ENCODE data around the gene MGAT5.
"Not testable (repeated sequence)": the region's sequence is repeated elsewhere in the genome, so short reads cannot be mapped to it uniquely, and the experiment has no call there.

The MGAT5 gene

DNA sequence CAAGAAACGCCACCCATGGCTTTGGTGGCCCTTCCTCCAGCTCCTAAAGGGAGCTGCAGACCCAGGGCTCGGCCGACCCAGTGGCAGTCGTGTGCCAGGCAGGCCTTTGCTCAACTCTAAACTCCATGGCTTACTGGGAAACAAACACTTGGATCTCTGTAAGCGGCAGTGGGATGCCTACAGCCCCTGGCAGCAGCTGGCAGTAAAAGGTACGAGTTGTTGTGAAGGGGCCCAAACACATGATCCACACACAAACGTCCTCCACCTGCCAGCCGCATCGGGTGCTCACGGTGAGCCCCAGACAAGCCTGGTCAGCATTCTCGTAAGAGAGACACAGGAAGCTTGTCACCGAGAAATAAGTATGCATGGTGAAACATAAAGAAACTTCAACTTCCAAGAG, 214.9 kb downstream of the MGAT5 start:
- H3K79me2 ChIP-seq (ENCODE audit: insufficient read depth, low read length): no peaks in the 10 kb centered on the region
- no peaks in the 10 kb centered on the region for H3K9me2 ChIP-seq (ENCODE audit: low read depth, low read length)
- H2AFZ ChIP-seq (ENCODE audit: low read length): no peak overlapping the region
- no peaks in the 10 kb centered on the region for H3K9me3 ChIP-seq (ENCODE audit: low read length)
- H3K36me3 ChIP-seq (ENCODE audit: insufficient read depth, low read length): no peaks in the 10 kb centered on the region
- no peaks in the 10 kb centered on the region for H4K20me1 ChIP-seq (ENCODE audit: insufficient read depth, low read length)
- H3K9ac ChIP-seq (ENCODE audit: low read length): no peak overlapping the region
- no peak overlapping the region for H3K27ac ChIP-seq (ENCODE audit: low read depth, low read length, poor library complexity, severe bottlenecking)
- no peak overlapping the region for H3K4me2 ChIP-seq (ENCODE audit: low read length)
- TF ChIP-seq CTCF (IDR thresholded peaks at IDR 0.05; ENCODE audit: low read length): no peak
- no peak for TF ChIP-seq EZH2 (IDR thresholded peaks at IDR 0.05; ENCODE audit: borderline replicate concordance, low read length)
- no peaks in the 10 kb centered on the region for H3K27me3 ChIP-seq (ENCODE audit: insufficient read depth, low read length)
- H3K4me3 ChIP-seq (ENCODE audit: low read depth, low read length, poor library complexity, severe bottlenecking): no peak overlapping the region
- no peaks in the 10 kb centered on the region for H3F3A ChIP-seq (ENCODE audit: insufficient read depth, low read length)
- no peaks in the 10 kb centered on the region for H3K4me1 ChIP-seq (ENCODE audit: insufficient read depth, low read length, severe bottlenecking)

GRCh38 chr2:134469516-134470115, 215.7 kb downstream of the MGAT5 start:
- Histone ChIP-seq H3K9me3 (ENCODE audit: low read length) (no peaks in the 10 kb centered on the region), H2AFZ (ENCODE audit: low read length) (no peak overlapping the region), H4K20me1 (ENCODE audit: insufficient read depth, low read length) (no peaks in the 10 kb centered on the region), H3F3A (ENCODE audit: insufficient read depth, low read length) (no peaks in the 10 kb centered on the region), H3K4me2 (ENCODE audit: low read length) (no peak overlapping the region), H3K27ac (ENCODE audit: low read depth, low read length, poor library complexity, severe bottlenecking) (no peak overlapping the region), H3K27me3 (ENCODE audit: insufficient read depth, low read length) (no peaks in the 10 kb centered on the region), H3K4me1 (ENCODE audit: insufficient read depth, low read length, severe bottlenecking) (no peaks in the 10 kb centered on the region), H3K9me2 (ENCODE audit: low read depth, low read length) (no peaks in the 10 kb centered on the region), H3K79me2 (ENCODE audit: insufficient read depth, low read length) (no peaks in the 10 kb centered on the region), H3K9ac (ENCODE audit: low read length) (no peak overlapping the region), H3K4me3 (ENCODE audit: low read depth, low read length, poor library complexity, severe bottlenecking) (no peak overlapping the region), H3K36me3 (ENCODE audit: insufficient read depth, low read length) (no peaks in the 10 kb centered on the region)
- no peak for TF ChIP-seq CTCF (IDR thresholded peaks at IDR 0.05; ENCODE audit: low read length)
- no peak for TF ChIP-seq EZH2 (IDR thresholded peaks at IDR 0.05; ENCODE audit: borderline replicate concordance, low read length)

DNA sequence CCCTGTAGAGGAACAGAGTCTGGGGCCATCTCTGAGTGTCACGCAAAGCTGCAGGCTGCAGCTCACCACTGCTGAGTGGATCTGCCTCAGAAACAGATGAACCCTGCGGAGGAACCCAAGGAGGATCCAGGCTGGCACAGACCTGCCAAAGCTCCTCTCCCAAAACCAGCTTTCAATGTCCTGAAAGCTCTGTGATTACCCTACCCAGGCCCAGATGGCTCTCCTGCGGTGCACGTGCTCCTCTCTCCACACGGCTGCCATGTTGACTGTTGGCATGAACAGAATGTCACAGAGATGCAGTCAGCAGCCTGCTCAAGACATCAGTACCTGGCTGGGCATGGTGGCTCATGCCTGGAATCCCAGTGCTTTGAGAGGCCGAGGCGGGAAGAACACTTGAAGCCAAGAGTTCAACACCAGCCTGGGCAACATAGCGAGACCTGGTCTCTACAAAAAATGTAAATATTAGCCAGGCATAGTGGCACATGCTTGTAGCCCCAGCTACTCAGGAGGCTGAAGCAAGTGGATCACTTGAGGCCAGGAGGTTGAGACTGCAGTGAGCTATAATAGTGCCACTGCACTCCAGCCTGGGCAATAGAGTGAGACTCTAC, 216.8 kb downstream of the MGAT5 start:
- H3K27ac ChIP-seq (ENCODE audit: low read depth, low read length, poor library complexity, severe bottlenecking): no peak overlapping the region
- no peaks in the 10 kb centered on the region for H3K4me1 ChIP-seq (ENCODE audit: insufficient read depth, low read length, severe bottlenecking)
- no peaks in the 10 kb centered on the region for H3K79me2 ChIP-seq (ENCODE audit: insufficient read depth, low read length)
- H4K20me1 ChIP-seq (ENCODE audit: insufficient read depth, low read length): no peaks in the 10 kb centered on the region
- H3K4me3 ChIP-seq (ENCODE audit: low read depth, low read length, poor library complexity, severe bottlenecking): no peak overlapping the region
- no peaks in the 10 kb centered on the region for H3K27me3 ChIP-seq (ENCODE audit: insufficient read depth, low read length)
- no peaks in the 10 kb centered on the region for H3K36me3 ChIP-seq (ENCODE audit: insufficient read depth, low read length)
- TF ChIP-seq EZH2 (IDR thresholded peaks at IDR 0.05; ENCODE audit: borderline replicate concordance, low read length): no peak
- TF ChIP-seq CTCF (IDR thresholded peaks at IDR 0.05; ENCODE audit: low read length): no peak
- no peak overlapping the region for H3K9ac ChIP-seq (ENCODE audit: low read length)
- no peaks in the 10 kb centered on the region for H3F3A ChIP-seq (ENCODE audit: insufficient read depth, low read length)
- no peak overlapping the region for H3K4me2 ChIP-seq (ENCODE audit: low read length)
- no peaks in the 10 kb centered on the region for H3K9me2 ChIP-seq (ENCODE audit: low read depth, low read length)
- H3K9me3 ChIP-seq (ENCODE audit: low read length): no peaks in the 10 kb centered on the region
- H2AFZ ChIP-seq (ENCODE audit: low read length): no peak overlapping the region

DNA sequence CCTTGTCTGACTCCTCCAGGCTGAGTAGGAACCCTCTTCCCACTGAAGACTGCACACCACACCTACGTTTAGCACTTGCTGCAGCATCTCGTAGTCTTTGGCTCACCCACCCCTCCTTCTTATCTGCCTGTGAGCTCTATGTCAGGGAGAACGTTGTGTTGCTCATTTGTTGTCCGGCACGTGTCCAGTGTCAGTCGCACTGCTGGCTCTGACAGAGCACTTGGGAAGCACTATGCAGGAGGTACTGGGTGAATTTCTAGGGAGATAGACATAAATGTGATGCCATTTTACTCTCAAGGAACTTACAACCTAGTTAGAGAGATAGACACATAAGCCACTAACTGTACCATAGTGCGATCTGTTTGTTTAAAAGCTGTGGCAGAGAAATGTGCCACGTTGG, 223.1 kb downstream of the MGAT5 start:
- not testable (repeated sequence) for H3K4me3 ChIP-seq (ENCODE audit: low read depth, low read length, poor library complexity, severe bottlenecking); H3K36me3 ChIP-seq (ENCODE audit: insufficient read depth, low read length); H3K27ac ChIP-seq (ENCODE audit: low read depth, low read length, poor library complexity, severe bottlenecking); H3F3A ChIP-seq (ENCODE audit: insufficient read depth, low read length); H3K9me2 ChIP-seq (ENCODE audit: low read depth, low read length); H3K4me1 ChIP-seq (ENCODE audit: insufficient read depth, low read length, severe bottlenecking); H3K4me2 ChIP-seq (ENCODE audit: low read length); H3K9me3 ChIP-seq (ENCODE audit: low read length); H2AFZ ChIP-seq (ENCODE audit: low read length); H3K27me3 ChIP-seq (ENCODE audit: insufficient read depth, low read length); H3K79me2 ChIP-seq (ENCODE audit: insufficient read depth, low read length); H3K9ac ChIP-seq (ENCODE audit: low read length); H4K20me1 ChIP-seq (ENCODE audit: insufficient read depth, low read length)
